ENCODE data around the gene ADAMTSL5. TPM values are rescaled to one million over a fixed set of nuclear protein-coding genes. Genes with fewer than 3 reads are reported as not detected.

ADAMTSL5 gene
- total RNA-seq, 2 donors from 2014 or later: 14.5 to 27.2 TPM

GRCh38 chr19:1555487-1556389, 42.9 kb upstream of the ADAMTSL5 start:
- Histone ChIP-seq H3K27me3 (no peaks in the 10 kb centered on the region), H3K36me3 (no peaks in the 10 kb centered on the region), H3K4me1 (no peaks in the 10 kb centered on the region), H3K27ac (no peak overlapping the region), H3K9me3 (no peaks in the 10 kb centered on the region), H3K4me3 (no peak overlapping the region)
- TF ChIP-seq CTCF (IDR thresholded peaks at IDR 0.05): no peak
- no peak for DNase-seq (ENCODE audit: low spot score)

GRCh38 chr19:1554968-1555367, 42.1 kb upstream of the ADAMTSL5 start:
- Histone ChIP-seq H3K4me1 (no peaks in the 10 kb centered on the region), H3K27me3 (no peaks in the 10 kb centered on the region), H3K9me3 (no peaks in the 10 kb centered on the region), H3K36me3 (no peaks in the 10 kb centered on the region), H3K4me3 (no peak overlapping the region), H3K27ac (no peak overlapping the region)
- TF ChIP-seq CTCF (IDR thresholded peaks at IDR 0.05): no peak
- DNase-seq (ENCODE audit: low spot score): no peak

DNA sequence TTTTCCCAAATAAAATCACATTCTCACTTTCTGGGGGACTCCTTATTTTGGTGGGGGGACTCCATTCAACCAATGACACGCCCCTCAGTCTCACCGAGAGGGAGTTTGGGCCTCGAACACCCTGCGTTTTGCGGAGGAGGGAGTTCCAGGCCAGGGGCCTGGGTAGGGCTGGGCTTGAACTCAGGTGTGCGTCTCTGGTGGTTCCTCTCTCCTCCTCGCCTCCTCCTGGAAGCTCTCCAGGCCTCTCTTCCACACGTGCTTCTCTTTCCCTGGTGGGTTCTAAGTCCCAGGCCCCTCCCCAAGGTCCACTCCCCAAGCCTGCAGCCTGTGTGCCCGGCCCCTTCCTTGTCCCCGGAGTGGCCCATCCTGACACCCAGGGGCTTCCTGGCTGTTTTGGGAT, 40.6 kb upstream of the ADAMTSL5 start:
- DNase-seq (ENCODE audit: low spot score): no peak
- no peak for TF ChIP-seq CTCF (IDR thresholded peaks at IDR 0.05)
- no peak overlapping the region for H3K27ac ChIP-seq
- no peak overlapping the region for H3K4me3 ChIP-seq
- H3K36me3 ChIP-seq: no peaks in the 10 kb centered on the region
- H3K9me3 ChIP-seq: no peaks in the 10 kb centered on the region
- no peaks in the 10 kb centered on the region for H3K4me1 ChIP-seq
- H3K27me3 ChIP-seq: no peaks in the 10 kb centered on the region

GRCh38 chr19:1551068-1552040, 38.5 kb upstream of the ADAMTSL5 start:
- no peak for TF ChIP-seq CTCF (IDR thresholded peaks at IDR 0.05)
- DNase-seq (ENCODE audit: low spot score): no peak
- no peaks in the 10 kb centered on the region for H3K36me3 ChIP-seq

GRCh38 chr19:1549332-1549945, 36.6 kb upstream of the ADAMTSL5 start:
- Histone ChIP-seq H3K27ac (no peak overlapping the region), H3K9me3 (no peaks in the 10 kb centered on the region), H3K36me3 (no peaks in the 10 kb centered on the region), H3K27me3 (no peaks in the 10 kb centered on the region), H3K4me1 (no peaks in the 10 kb centered on the region), H3K4me3 (no peak overlapping the region)
- no peak for DNase-seq (ENCODE audit: low spot score)
- TF ChIP-seq CTCF (IDR thresholded peaks at IDR 0.05): no peak

More at GRCh38 chr19:1551068-1552040, 38.5 kb upstream of the ADAMTSL5 start:
- Histone ChIP-seq H3K27me3 (no peaks in the 10 kb centered on the region), H3K9me3 (no peaks in the 10 kb centered on the region), H3K27ac (no peak overlapping the region), H3K4me3 (no peak overlapping the region), H3K4me1 (no peaks in the 10 kb centered on the region)
